Measurements from ENCODE around the gene CACNG6.
"Not testable (repeated sequence)": the region's sequence is repeated elsewhere in the genome, so short reads cannot be mapped to it uniquely, and the experiment has no call there.

DNA sequence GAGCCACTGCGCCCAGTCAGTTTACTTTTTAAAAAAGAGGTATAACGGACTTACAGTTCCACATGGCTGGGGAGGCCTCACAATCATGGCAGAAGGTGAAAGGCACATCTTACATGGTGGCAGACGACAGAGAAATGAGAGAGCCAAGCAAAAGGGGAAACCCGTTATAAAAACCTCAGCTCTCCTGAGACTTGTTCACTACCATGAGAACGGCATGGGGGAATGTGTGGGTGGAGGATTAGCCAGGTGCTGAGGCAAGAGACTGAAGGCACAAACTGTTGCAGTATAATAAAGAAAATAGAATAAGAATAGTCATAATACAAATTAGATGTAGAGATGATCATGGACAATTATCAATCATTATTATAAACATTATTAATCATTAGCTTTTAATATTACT is 45.1 kb downstream of the CACNG6 start:
- not testable (repeated sequence) for TF ChIP-seq EZH2 (IDR thresholded peaks at IDR 0.05; ENCODE audit: insufficient read depth, poor library complexity, severe bottlenecking); EZH2phosphoT487 (IDR thresholded peaks at IDR 0.05; ENCODE audit: insufficient read depth, low read depth)
